Measurements from ENCODE around the gene NCCRP1. TPM values are rescaled to one million over a fixed set of nuclear protein-coding genes. Genes with fewer than 3 reads are reported as not detected.
"Not testable (repeated sequence)": the region's sequence is repeated elsewhere in the genome, so short reads cannot be mapped to it uniquely, and the experiment has no call there.

NCCRP1 gene
- total RNA-seq, 1 donor from 2014 or later, result 0.86 TPM

DNA sequence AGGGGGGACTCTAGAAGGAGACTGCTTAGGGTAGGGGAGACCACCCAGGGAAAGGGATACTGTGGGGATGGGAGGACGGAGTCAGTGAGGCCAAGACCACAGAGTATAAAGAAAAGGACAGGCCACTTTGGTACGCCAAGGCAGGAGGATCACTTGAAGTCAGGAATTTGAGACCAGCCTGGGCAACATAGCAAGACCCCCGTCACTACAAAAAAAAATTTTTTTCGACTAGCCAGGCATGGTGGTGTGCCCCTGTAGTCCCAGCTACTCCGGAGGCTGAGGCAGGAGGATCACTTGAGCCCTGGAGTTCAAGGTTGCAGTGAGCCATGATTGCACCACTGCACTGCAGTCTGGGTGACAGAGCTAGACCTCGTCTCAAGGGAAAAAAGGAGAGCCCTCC is 41.4 kb downstream of the NCCRP1 start:
- no peak for DNase-seq
- no peak for ATAC-seq
- TF ChIP-seq, protein P1, sequence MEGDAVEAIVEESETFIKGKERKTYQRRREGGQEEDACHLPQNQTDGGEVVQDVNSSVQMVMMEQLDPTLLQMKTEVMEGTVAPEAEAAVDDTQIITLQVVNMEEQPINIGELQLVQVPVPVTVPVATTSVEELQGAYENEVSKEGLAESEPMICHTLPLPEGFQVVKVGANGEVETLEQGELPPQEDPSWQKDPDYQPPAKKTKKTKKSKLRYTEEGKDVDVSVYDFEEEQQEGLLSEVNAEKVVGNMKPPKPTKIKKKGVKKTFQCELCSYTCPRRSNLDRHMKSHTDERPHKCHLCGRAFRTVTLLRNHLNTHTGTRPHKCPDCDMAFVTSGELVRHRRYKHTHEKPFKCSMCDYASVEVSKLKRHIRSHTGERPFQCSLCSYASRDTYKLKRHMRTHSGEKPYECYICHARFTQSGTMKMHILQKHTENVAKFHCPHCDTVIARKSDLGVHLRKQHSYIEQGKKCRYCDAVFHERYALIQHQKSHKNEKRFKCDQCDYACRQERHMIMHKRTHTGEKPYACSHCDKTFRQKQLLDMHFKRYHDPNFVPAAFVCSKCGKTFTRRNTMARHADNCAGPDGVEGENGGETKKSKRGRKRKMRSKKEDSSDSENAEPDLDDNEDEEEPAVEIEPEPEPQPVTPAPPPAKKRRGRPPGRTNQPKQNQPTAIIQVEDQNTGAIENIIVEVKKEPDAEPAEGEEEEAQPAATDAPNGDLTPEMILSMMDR (IDR thresholded peaks at IDR 0.05), result no peak
- H3K4me3 ChIP-seq, result no peak overlapping the region
- no peak overlapping the region for H3K27ac ChIP-seq
- intact Hi-C loops (cut with DNase I), result no loop called here
- H3K36me3 ChIP-seq, result no peaks in the 10 kb centered on the region
- H3K27me3 ChIP-seq (ENCODE audit: low read depth), result peaks cover 10% of the 10 kb centered on the region
- no peaks in the 10 kb centered on the region for H3K4me1 ChIP-seq
- H3K9me3 ChIP-seq, result no peaks in the 10 kb centered on the region

DNA sequence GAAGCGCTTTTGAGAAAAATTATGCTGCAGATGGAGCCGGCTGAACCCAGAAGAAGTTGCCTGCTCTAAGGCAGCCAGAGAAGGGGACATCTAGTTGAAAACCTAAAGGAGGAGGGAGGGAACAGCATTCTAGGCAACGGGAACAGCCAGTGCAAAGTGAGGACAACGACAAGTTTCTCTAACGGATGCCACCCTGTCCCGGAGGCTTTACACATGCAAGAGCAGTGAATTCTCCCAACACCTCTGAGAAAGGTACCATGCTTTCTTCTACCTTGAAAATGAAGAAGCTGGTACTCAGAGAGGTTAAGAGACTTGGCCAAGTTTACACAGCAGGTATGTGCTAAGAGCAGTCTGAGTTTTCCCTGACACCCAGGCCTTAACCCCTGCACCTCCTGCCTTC is 42.2 kb downstream of the NCCRP1 start:
- ATAC-seq (no peak), DNase-seq (no peak)
- no peaks in the 10 kb centered on the region for H3K36me3 ChIP-seq
- H3K4me3 ChIP-seq, result no peak overlapping the region
- intact Hi-C loops (cut with DNase I), result no loop called here
- H3K27me3 ChIP-seq (ENCODE audit: low read depth), result peaks cover 11% of the 10 kb centered on the region
- H3K27ac ChIP-seq, result no peak overlapping the region
- H3K4me1 ChIP-seq, result no peaks in the 10 kb centered on the region
- H3K9me3 ChIP-seq, result no peaks in the 10 kb centered on the region
- TF ChIP-seq, protein P1 (IDR thresholded peaks at IDR 0.05), result no peak

DNA sequence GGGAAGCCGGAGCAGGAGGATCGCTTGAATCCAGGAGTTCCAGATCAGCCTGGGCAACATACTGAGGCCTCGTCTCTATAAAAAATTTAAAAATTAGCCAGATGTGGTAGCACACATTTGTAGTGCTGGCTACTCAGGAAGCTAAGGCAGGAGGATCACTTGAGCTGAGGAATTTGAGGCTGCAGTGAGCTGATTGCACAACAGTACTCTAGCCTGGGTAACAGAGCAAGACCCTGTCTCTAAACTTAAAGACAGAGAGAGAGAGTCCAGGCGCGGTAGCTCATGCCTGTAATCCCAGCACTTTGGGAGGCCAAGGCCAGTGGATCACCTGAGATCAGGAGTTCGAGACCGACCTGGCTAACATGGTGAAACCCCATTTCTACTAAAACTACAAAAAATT is 43.7 kb downstream of the NCCRP1 start:
- Histone ChIP-seq H3K9me3 (no peaks in the 10 kb centered on the region), H3K27ac (no peak overlapping the region), H3K4me3 (no peak overlapping the region), H3K4me1 (no peaks in the 10 kb centered on the region), H3K27me3 (ENCODE audit: low read depth) (peaks cover 14% of the 10 kb centered on the region), H3K36me3 (no peaks in the 10 kb centered on the region)
- TF ChIP-seq, protein P1 (IDR thresholded peaks at IDR 0.05), result no peak
- intact Hi-C loops (cut with DNase I), result no loop called here
- DNase-seq (no peak), ATAC-seq (no peak)

DNA sequence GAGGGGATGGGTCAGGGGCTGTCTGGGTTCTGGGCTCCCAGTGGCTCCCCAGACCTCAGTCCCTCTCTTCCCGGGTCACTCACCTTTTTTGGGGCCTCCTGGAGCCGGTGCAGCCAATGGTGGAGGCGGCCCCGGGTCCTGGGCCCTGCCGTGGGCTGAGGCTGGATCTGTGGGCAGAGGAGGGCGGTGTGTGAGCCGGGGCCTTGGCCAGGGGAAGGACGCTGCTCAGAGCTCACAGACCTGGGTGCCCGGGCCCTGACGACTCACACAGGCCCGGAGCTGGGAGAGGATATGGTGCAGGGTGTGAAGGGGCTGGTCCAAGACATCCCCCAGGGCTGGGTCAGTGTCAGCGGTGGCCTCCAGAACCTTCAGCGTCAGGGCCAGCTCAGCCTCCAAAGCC is 47.0 kb downstream of the NCCRP1 start:
- DNase-seq; H3K36me3 ChIP-seq; H3K27ac ChIP-seq; intact Hi-C loops (cut with DNase I); H3K4me1 ChIP-seq; ATAC-seq; H3K9me3 ChIP-seq; H3K4me3 ChIP-seq: not testable (repeated sequence)
- H3K27me3 ChIP-seq (ENCODE audit: low read depth), result peaks cover 34% of the 10 kb centered on the region

DNA sequence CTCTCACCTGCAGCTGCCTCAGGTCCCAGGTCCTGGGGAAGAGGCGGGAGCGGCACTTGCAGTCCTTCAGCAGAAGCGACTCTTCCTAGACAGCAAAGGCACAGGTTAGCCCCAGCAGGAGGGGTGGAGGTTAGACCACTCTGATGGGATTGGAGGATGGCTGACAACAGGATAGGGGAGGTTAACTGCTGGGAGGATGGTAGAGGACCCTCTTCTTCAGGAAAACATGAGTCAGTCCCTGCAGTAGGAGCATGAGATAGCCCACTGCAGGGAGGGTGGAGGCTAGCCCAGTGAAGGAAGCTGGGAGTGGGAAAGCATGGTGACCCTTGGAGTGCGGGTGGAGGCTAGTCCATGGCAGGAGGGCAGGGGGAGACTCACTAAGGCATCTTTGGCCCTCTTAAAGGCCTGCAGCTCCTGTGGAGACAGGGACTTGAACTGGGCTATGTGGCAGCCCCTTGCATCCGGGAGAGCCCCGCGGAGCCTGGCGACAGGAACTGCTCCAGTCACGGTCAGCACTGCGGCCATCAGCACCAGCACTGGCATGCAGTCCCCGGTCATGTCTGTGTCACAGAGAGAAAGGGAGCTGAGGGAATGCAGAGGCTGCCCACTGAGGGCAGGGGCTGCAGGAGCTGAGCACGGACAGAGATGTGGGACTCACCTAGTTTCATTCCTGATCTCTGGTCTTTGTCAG is 47.8 kb downstream of the NCCRP1 start, which contains the start of gene IFNL3:
Gene IFNL3 (minus strand): TSS at position 597 of the 691 bp plus-strand sequence. CDS start 39 bp downstream, at position 558.
- ATAC-seq; intact Hi-C loops (cut with DNase I); H3K4me1 ChIP-seq; H3K36me3 ChIP-seq; H3K9me3 ChIP-seq; DNase-seq; H3K27ac ChIP-seq; H3K4me3 ChIP-seq: not testable (repeated sequence)
- H3K27me3 ChIP-seq (ENCODE audit: low read depth), result peaks cover 41% of the 10 kb centered on the region

DNA sequence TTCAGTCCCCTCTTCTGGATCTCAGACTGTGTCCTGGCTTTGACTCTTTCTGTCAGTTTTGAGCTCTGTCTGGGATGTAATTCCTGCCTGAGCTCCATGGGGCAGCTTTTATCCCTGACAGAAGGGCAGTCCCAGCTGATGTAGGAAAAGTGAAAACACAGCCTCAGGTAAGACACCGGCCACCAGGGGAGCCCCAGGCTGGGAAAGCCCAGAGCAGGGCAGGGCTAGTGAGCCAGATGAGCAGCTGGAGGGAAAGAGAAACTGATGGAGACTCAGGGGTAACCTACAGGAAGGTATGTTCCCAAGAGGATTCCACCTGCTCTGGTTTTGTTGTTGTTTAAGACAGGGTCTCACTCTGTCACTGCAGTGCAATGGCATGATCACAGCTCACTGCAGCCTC is 48.4 kb downstream of the NCCRP1 start:
- DNase-seq; H3K27ac ChIP-seq; H3K36me3 ChIP-seq; H3K9me3 ChIP-seq; H3K4me1 ChIP-seq; intact Hi-C loops (cut with DNase I); H3K4me3 ChIP-seq: not testable (repeated sequence)
- H3K27me3 ChIP-seq (ENCODE audit: low read depth), result peaks cover 43% of the 10 kb centered on the region
- ATAC-seq, result peak in 1 of 2 donors; percentile 17

DNA sequence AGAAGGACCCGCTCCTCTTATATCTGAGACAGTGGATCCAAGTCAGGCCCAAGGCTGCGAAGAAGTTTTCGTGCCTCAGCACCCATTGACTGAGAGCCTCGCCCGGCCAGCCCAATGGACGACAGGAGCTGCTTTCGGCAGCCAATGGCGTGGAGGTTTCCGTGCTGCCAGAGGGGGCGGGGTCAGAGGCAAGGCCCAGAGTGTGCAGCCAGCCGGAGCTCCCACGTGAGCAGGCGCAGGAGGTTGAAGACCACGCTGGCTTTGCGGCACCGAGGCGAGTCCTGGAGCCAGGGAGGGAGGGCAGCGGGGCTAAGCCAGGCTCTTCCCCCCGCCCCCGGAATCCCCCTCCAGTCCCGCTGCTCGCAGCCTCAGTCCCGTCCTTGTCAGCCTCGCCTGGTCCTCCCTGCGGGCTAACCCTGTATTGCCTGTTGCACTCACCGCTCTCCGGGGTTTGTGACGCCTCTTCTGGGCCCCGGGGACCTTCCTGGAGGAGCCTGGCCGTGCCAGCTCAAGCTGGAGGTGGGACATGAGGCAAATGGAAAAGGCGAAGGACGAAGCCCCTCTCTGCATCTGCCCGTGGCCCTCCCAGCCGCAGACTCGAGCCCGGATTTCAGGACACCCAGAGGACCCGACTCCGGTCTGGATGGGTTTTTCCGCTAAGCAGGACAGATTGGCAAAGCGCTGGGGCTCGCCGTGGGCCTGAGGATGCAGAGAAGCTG is 50.3 kb downstream of the NCCRP1 start:
- intact Hi-C loops (cut with DNase I), result no loop called here
- Histone ChIP-seq H3K4me1 (peaks cover 10% of the 10 kb centered on the region), H3K27ac (no peak overlapping the region), H3K4me3 (peak overlapping the region; percentile 19), H3K9me3 (no peaks in the 10 kb centered on the region), H3K27me3 (ENCODE audit: low read depth) (peaks cover 49% of the 10 kb centered on the region), H3K36me3 (no peaks in the 10 kb centered on the region)
- DNase-seq (peak; percentile 52), ATAC-seq (peak; percentile 53 to 63)
- TF ChIP-seq, protein P1 (IDR thresholded peaks at IDR 0.05), result no peak

Data from lower lobe of right lung (tissue), 2 donors.